Measurements from ENCODE around the gene PCLAF.
"Not testable (repeated sequence)": the region's sequence is repeated elsewhere in the genome, so short reads cannot be mapped to it uniquely, and the experiment has no call there.

DNA sequence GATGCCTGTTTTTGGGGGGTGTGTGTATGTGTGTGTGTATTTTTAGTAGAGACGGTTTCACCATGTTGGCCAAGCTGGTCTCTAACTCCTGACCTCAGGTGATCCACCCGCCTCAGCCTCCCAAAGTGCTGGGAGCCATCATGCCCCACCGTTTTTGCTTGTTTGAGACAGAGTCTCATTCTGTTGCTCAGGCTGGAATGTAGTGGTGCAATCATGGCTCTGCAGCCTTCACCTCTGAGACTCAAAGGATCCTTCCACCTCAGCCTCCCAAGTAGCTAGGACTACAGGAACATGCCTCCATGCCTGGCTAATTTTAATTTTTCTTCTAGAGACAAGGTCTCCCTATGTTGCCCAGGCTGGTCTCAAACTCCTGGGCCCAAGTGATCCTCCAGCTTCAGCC lies 11.2 kb upstream of the PCLAF start:
- TF ChIP-seq, protein P1, sequence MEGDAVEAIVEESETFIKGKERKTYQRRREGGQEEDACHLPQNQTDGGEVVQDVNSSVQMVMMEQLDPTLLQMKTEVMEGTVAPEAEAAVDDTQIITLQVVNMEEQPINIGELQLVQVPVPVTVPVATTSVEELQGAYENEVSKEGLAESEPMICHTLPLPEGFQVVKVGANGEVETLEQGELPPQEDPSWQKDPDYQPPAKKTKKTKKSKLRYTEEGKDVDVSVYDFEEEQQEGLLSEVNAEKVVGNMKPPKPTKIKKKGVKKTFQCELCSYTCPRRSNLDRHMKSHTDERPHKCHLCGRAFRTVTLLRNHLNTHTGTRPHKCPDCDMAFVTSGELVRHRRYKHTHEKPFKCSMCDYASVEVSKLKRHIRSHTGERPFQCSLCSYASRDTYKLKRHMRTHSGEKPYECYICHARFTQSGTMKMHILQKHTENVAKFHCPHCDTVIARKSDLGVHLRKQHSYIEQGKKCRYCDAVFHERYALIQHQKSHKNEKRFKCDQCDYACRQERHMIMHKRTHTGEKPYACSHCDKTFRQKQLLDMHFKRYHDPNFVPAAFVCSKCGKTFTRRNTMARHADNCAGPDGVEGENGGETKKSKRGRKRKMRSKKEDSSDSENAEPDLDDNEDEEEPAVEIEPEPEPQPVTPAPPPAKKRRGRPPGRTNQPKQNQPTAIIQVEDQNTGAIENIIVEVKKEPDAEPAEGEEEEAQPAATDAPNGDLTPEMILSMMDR (conservative IDR thresholded peaks at IDR 0.05; ENCODE audit: low read length) = not testable (repeated sequence)
- not testable (repeated sequence) for TF ChIP-seq EZH2phosphoT487 (IDR thresholded peaks at IDR 0.05; ENCODE audit: borderline replicate concordance)
